Measurements from ENCODE around the gene UVRAG. TPM values are rescaled to one million over a fixed set of nuclear protein-coding genes. Genes with fewer than 3 reads are reported as not detected.

The UVRAG gene
- total and polyA plus RNA-seq, 2 of the 13 experiments (the other 11 are each of a cell fraction or from before 2014, with no cell fraction given), result 9.7 to 17.3 TPM

DNA sequence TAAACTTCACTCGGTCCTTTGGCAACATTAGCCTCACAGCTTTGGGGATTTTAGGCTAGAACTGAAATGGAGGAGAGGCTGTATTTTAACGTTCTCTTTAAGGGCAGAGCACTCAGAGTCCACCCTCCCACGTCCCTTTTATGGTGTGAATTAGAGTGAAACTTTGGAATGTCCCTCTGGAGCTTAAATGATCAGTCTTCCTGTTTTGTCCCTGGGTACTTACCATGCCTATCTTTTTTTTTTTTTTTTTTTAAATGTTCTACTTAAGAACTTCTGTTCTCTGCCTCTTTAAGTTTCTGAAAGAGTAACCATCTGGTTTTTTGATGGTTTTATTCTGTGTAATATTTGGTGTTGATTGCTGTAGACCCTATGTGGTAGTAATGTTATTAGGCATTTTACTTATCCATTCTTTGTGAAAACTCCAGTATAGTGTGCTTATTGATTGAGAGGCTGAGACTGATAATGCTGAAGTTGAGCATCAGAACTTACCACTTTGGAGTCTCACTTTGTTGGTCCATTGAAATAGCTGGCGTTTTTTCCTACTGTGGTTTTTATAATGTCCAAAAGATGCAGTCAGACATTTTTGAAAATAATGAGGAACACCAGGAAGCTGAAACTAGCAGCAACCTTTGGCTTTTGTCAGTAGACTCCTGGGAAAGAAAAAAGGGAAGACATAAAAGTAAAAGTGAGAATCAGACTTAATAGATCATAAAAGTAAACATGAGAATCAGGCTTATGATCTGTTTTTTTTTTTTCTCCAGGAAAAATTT lies 11.6 kb downstream of the UVRAG start:
- no peak overlapping the region for H3K9ac ChIP-seq (ENCODE audit: insufficient read depth, low read depth, low read length)
- peaks cover 35% of the 10 kb centered on the region for H3K4me1 ChIP-seq (ENCODE audit: insufficient read depth, low read length)
- H4K20me1 ChIP-seq (ENCODE audit: insufficient read depth, low read length), result no peaks in the 10 kb centered on the region
- peaks cover 51% of the 10 kb centered on the region for H3K79me2 ChIP-seq (ENCODE audit: insufficient read depth, low read length)
- TF ChIP-seq YEATS2 (CRISPR knock-in tag; IDR thresholded peaks at IDR 0.05; ENCODE audit: borderline replicate concordance) (no peak), MED1 (CRISPR knock-in tag; IDR thresholded peaks at IDR 0.05) (no peak), HMGA1 (CRISPR knock-in tag; conservative IDR thresholded peaks at IDR 0.05) (no peak), ZNF616 (CRISPR knock-in tag; IDR thresholded peaks at IDR 0.05; ENCODE audit: low read depth) (no peak)
- TF ChIP-seq, protein P1, sequence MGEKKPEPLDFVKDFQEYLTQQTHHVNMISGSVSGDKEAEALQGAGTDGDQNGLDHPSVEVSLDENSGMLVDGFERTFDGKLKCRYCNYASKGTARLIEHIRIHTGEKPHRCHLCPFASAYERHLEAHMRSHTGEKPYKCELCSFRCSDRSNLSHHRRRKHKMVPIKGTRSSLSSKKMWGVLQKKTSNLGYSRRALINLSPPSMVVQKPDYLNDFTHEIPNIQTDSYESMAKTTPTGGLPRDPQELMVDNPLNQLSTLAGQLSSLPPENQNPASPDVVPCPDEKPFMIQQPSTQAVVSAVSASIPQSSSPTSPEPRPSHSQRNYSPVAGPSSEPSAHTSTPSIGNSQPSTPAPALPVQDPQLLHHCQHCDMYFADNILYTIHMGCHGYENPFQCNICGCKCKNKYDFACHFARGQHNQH (CRISPR knock-in tag; IDR thresholded peaks at IDR 0.05), result no peak
- TF ChIP-seq, protein P2, sequence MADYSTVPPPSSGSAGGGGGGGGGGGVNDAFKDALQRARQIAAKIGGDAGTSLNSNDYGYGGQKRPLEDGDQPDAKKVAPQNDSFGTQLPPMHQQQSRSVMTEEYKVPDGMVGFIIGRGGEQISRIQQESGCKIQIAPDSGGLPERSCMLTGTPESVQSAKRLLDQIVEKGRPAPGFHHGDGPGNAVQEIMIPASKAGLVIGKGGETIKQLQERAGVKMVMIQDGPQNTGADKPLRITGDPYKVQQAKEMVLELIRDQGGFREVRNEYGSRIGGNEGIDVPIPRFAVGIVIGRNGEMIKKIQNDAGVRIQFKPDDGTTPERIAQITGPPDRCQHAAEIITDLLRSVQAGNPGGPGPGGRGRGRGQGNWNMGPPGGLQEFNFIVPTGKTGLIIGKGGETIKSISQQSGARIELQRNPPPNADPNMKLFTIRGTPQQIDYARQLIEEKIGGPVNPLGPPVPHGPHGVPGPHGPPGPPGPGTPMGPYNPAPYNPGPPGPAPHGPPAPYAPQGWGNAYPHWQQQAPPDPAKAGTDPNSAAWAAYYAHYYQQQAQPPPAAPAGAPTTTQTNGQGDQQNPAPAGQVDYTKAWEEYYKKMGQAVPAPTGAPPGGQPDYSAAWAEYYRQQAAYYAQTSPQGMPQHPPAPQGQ (CRISPR knock-in tag; IDR thresholded peaks at IDR 0.05; ENCODE audit: borderline replicate concordance), result no peak
- TF ChIP-seq, protein P3, sequence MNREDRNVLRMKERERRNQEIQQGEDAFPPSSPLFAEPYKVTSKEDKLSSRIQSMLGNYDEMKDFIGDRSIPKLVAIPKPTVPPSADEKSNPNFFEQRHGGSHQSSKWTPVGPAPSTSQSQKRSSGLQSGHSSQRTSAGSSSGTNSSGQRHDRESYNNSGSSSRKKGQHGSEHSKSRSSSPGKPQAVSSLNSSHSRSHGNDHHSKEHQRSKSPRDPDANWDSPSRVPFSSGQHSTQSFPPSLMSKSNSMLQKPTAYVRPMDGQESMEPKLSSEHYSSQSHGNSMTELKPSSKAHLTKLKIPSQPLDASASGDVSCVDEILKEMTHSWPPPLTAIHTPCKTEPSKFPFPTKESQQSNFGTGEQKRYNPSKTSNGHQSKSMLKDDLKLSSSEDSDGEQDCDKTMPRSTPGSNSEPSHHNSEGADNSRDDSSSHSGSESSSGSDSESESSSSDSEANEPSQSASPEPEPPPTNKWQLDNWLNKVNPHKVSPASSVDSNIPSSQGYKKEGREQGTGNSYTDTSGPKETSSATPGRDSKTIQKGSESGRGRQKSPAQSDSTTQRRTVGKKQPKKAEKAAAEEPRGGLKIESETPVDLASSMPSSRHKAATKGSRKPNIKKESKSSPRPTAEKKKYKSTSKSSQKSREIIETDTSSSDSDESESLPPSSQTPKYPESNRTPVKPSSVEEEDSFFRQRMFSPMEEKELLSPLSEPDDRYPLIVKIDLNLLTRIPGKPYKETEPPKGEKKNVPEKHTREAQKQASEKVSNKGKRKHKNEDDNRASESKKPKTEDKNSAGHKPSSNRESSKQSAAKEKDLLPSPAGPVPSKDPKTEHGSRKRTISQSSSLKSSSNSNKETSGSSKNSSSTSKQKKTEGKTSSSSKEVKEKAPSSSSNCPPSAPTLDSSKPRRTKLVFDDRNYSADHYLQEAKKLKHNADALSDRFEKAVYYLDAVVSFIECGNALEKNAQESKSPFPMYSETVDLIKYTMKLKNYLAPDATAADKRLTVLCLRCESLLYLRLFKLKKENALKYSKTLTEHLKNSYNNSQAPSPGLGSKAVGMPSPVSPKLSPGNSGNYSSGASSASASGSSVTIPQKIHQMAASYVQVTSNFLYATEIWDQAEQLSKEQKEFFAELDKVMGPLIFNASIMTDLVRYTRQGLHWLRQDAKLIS (CRISPR knock-in tag; IDR thresholded peaks at IDR 0.05), result no peak
- no peak overlapping the region for H2AFZ ChIP-seq (ENCODE audit: low read length)
- H3K27ac ChIP-seq (ENCODE audit: extremely low read length, insufficient read depth, low read length), result no peak overlapping the region
- H3K4me3 ChIP-seq (replicated peaks in 1 of 3; ENCODE audit: insufficient read depth in 1 of 3, low read depth in 2 of 3, low read length in 3 of 3), result no peak overlapping the region
- H3K4me2 ChIP-seq (ENCODE audit: low read depth, low read length), result no peak overlapping the region
- no peak for FAIRE-seq
- ChIA-PET CTCF (ENCODE audit: low intra/inter-chr PET ratio, low total read pairs) (interaction anchor here (1.0 kb wide), 1 partner anchor 41 kb away, joined by 3 read pairs; no protein-coding TSS in a partner anchor), POLR2A (no interaction called here)
- no peak for ATAC-seq
- in situ Hi-C loops (cut with HindIII; ENCODE audit: extremely low pct_ligation_motif_present, low pct_unique_long_range_greater_than_20kb) (no loop called here), intact Hi-C loops (cut with micrococcal nuclease; ENCODE audit: unreplicated experiment) (no loop called here)
- BruUV-seq (replicated peaks), result no TSS peak
- WGBS (ENCODE audit: low lambda C conversion rate), result 84% methylated on average over 4 of the region's 4 CpGs
- no peak for DNase-seq (ENCODE audit: low spot score)
- no peaks in the 10 kb centered on the region; a peak in 1 of 5 replicates for H3K36me3 ChIP-seq (replicated peaks in 1 of 2; ENCODE audit: control insufficient read depth in 1 of 2, insufficient read depth in 2 of 2, low read length in 2 of 2)
- no peaks in the 10 kb centered on the region for H3K27me3 ChIP-seq (ENCODE audit: control insufficient read depth in 1 of 2, insufficient read depth in 2 of 2, low read length in 2 of 2)
- no peaks in the 10 kb centered on the region for H3K9me3 ChIP-seq (ENCODE audit: low read length)

All from HepG2 (cell line).